HG02798 (cell line): Measurements from ENCODE around the gene HABP4.

Experiments
- ATAC-seq: cut with Tn5 transposase; IDR thresholded peaks from one replicate; pipeline ENCODE4 v1.9.1; 2021; ENCODE audit warnings: mild to moderate bottlenecking; ENCODE audit not compliant: unreplicated experiment, poor library complexity

The HABP4 gene

GRCh38 chr9:96449845-96450612 lies at the start of gene HABP4:
Gene HABP4 (plus strand): TSS chr9:96450169. CDS start chr9:96450280, 111 bp downstream.
- peak; percentile 99 for ATAC-seq

GRCh38 chr9:96408409-96409280 lies 41.3 kb upstream of the HABP4 start:
- ATAC-seq = no peak

- no peak for ATAC-seq
Observed at GRCh38 chr9:96411129-96411838, 38.7 kb upstream of the HABP4 start.

- no peak for ATAC-seq
Observed at GRCh38 chr9:96412174-96412913, 37.6 kb upstream of the HABP4 start.

- peak; percentile 15 for ATAC-seq
Observed at GRCh38 chr9:96413302-96414221, 36.4 kb upstream of the HABP4 start.

- peak; percentile 36 for ATAC-seq
Observed at GRCh38 chr9:96417051-96417586, 32.9 kb upstream of the HABP4 start.

- ATAC-seq = peak; percentile 0
Observed at GRCh38 chr9:96417661-96418082, 32.3 kb upstream of the HABP4 start.

GRCh38 chr9:96418083-96418919 lies 31.7 kb upstream of the HABP4 start, which contains the start of gene ZNF367:
Gene ZNF367 (minus strand): TSS chr9:96418370. CDS start chr9:96418032, 338 bp downstream.
- peak; percentile 72 for ATAC-seq

GRCh38 chr9:96418920-96419690 lies 30.9 kb upstream of the HABP4 start:
- peak; percentile 37 for ATAC-seq

GRCh38 chr9:96419691-96419969 lies 30.3 kb upstream of the HABP4 start:
- ATAC-seq = no peak

GRCh38 chr9:96420468-96421219 lies 29.3 kb upstream of the HABP4 start:
- ATAC-seq = no peak

- no peak for ATAC-seq
Observed at GRCh38 chr9:96423322-96423984, 26.5 kb upstream of the HABP4 start.

- no peak for ATAC-seq
Observed at GRCh38 chr9:96423985-96424336, 26.0 kb upstream of the HABP4 start.

GRCh38 chr9:96425500-96426169 lies 24.3 kb upstream of the HABP4 start:
- no peak for ATAC-seq

GRCh38 chr9:96429732-96430131 lies 20.2 kb upstream of the HABP4 start:
- ATAC-seq = no peak

GRCh38 chr9:96430377-96430776 lies 19.6 kb upstream of the HABP4 start:
- no peak for ATAC-seq
